ENCODE data around the gene GOLGA2. TPM values are rescaled to one million over a fixed set of nuclear protein-coding genes. Genes with fewer than 3 reads are reported as not detected.
"Not testable (repeated sequence)": the region's sequence is repeated elsewhere in the genome, so short reads cannot be mapped to it uniquely, and the experiment has no call there.

GOLGA2 gene
- total RNA-seq, 1 experiment from 2014 or later = 65.4 TPM

- DNase-seq (ENCODE audit: extremely low read depth, low read depth) = no peak
These were observed 17.3 kb upstream of the GOLGA2 start for GRCh38 chr9:128293091-128293490.

- DNase-seq (ENCODE audit: extremely low read depth, low read depth) = no peak
These were observed 16.2 kb upstream of the GOLGA2 start for GRCh38 chr9:128292009-128292408.

GRCh38 chr9:128288273-128289004 lies 12.6 kb upstream of the GOLGA2 start:
- DNase-seq (ENCODE audit: extremely low read depth, low read depth) = no peak

- no peak for DNase-seq (ENCODE audit: extremely low read depth, low read depth)
These were observed 10.6 kb upstream of the GOLGA2 start for GRCh38 chr9:128286440-128286839.

DNA sequence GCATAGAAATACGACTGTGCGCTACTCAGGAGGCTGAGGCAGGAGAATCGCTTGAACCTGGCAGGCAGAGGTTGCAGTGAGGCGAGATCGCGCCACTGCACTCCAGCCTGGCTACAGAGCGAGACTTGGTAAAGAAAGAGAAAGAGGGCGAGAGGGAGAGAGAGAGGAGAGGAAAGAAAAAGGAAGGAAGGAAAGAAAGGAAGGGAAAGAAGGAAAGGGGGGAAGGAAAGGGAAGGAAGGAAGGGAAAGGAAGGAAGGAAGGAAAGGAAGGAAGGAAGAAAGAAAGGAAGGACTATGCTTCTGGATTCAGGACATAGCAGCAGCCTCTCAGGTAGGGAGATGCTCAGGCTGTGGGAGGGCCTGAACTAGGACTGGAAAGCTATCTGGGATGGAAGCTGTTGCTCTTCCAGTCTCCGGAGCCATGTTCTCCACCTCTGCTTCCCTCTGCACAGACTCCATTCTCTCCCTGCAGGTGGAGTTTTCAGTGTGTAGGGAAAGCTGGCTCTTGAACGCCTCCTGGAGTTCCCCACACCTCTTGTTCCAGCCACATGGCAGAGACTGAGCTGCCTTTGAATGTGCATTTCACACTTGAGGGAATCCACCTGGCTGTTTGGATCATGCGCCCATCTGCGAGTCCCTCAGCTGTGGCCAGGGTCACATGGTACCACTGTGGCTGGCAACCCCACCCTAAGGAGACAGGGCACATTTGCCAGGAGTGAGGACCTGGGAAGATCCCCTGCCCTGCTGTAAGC lies 9.4 kb upstream of the GOLGA2 start:
- DNase-seq (ENCODE audit: extremely low read depth, low read depth) = no peak

GRCh38 chr9:128282500-128282899 lies 6.7 kb upstream of the GOLGA2 start:
- no peak for DNase-seq (ENCODE audit: extremely low read depth, low read depth)

DNA sequence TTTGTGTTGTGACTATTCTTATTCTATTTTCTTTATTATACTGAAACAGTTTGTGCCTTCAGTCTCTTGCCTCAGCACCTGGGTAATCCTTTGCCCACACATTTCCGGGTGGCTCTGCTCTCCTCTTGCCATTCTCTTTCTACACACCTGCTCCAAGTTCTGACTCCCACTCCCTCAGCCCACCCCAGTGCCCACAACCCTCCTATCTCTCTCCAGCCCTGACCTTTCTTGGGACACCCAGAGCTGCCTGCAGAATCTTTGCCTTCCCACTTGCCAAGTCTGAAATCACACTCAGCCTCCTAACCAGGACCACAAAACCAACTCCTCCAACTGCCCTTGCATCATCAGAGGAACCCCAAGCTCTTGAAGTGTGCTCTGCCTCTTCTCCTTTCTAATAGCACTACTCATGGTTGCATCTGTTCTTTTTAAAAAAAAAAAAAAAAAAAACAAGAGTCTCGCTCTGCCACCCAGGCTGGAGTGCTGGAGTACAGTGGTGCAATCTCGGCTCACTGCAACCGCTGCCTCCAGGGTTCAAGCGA lies 4.3 kb upstream of the GOLGA2 start:
- no peak for DNase-seq (ENCODE audit: extremely low read depth, low read depth)

GRCh38 chr9:128279088-128280073 lies 3.6 kb upstream of the GOLGA2 start:
- DNase-seq (ENCODE audit: extremely low read depth, low read depth) = not testable (repeated sequence)

GRCh38 chr9:128276574-128277270 lies 915 bp upstream of the GOLGA2 start:
- no peak for DNase-seq (ENCODE audit: extremely low read depth, low read depth)

- peak; percentile 100 for DNase-seq (ENCODE audit: extremely low read depth, low read depth)
These were observed 284 bp upstream of the GOLGA2 start, which contains the start of gene SWI5 for GRCh38 chr9:128276008-128276573. Gene SWI5, plus strand, starts transcription at chr9:128276276.

DNA sequence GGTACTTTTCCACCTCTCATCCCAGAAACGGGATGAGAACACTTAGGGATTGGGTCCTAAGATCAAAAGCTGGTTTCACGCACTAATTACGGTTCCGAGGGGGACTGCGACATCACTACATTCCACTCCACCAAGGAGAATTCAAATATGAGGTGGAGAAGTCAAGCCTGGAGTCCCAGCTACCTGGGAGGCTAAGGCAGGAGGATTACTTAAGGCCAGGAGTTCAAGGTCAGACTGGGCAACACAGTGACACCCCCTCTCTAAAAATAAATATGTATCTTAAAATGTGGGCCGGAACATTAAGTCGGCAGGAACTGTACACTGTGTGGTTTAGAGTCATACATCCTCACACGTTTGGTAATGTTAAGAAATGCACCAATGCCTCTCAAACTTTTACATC lies 1.6 kb downstream of the GOLGA2 start:
- DNase-seq (ENCODE audit: extremely low read depth, low read depth) = no peak

DNA sequence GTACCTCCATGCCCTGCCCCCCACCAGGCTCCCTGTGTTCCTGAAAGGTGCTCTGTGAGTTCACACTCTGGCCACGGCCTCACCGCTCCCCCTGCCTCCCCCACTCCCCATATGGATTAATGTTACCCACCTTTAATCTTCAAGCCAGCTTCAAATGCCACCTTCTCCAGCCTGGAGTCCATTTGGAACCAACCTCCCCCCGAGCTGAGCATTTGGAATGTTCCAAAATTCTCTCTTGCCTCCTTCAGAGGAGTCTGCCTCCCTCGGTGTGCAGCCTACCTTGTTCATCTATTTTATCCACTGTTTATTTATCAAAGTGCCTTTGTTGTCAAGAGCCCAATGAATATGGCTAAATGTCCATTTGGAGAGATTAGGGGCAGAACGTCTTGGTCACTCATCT lies 4.3 kb downstream of the GOLGA2 start:
- no peak for DNase-seq (ENCODE audit: extremely low read depth, low read depth)

- no peak for DNase-seq (ENCODE audit: extremely low read depth, low read depth)
These were observed 4.7 kb downstream of the GOLGA2 start for GRCh38 chr9:128271112-128271511.

- DNase-seq (ENCODE audit: extremely low read depth, low read depth) = no peak
These were observed 8.8 kb downstream of the GOLGA2 start for GRCh38 chr9:128266868-128267590.

DNA sequence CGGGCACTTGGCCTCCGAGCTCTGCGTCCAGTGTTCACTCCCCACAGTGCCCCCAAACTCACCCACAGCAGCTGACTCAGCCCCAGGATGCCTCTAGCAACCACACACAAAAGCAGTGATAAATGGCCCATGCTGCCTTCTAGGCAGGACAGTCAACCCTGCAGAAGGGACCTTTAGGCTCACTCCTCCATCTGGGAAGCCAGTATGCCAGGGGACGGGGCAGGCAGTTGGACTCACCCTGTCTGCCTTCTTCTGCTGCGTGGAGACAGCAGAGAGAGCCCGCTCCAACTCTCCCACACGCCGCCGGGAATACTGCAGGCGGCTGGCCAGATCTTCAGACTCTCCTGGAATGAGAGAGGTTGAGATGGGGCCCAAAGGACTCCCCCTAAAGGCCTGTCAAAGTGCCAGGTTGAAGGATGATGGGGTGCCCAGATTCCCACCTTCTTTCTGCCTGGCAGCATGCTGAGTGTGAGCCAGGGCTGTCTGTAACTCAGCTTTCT lies 10.4 kb downstream of the GOLGA2 start:
- no peak for DNase-seq (ENCODE audit: extremely low read depth, low read depth)

- no peak for DNase-seq (ENCODE audit: extremely low read depth, low read depth)
These were observed 13.1 kb downstream of the GOLGA2 start for GRCh38 chr9:128262687-128263086.

GRCh38 chr9:128260340-128260739 lies 15.5 kb downstream of the GOLGA2 start:
- no peak for DNase-seq (ENCODE audit: extremely low read depth, low read depth)

GRCh38 chr9:128259156-128259555 lies 16.7 kb downstream of the GOLGA2 start:
- no peak for DNase-seq (ENCODE audit: extremely low read depth, low read depth)

GRCh38 chr9:128258326-128258725 lies 17.5 kb downstream of the GOLGA2 start:
- DNase-seq (ENCODE audit: extremely low read depth, low read depth) = no peak
